HUES6 (cell line): Measurements from ENCODE around the gene HKDC1.
"Not testable (repeated sequence)": the region's sequence is repeated elsewhere in the genome, so short reads cannot be mapped to it uniquely, and the experiment has no call there.

Experiments
- H3K27ac ChIP-seq: 2 replicates; pipeline ENCODE4 v1.7.0; 2013; ENCODE audit warnings: low read depth, mild to moderate bottlenecking, low read length, inconsistent platforms
- H3K27me3 ChIP-seq: 2 replicates; pipeline ENCODE4 v1.6.1; 2013; ENCODE audit warnings: low read length; ENCODE audit not compliant: control insufficient read depth, insufficient read depth
- H3K36me3 ChIP-seq: 2 replicates; pipeline ENCODE4 v1.6.1; 2013; ENCODE audit warnings: low read length; ENCODE audit not compliant: control insufficient read depth, insufficient read depth
- H3K4me1 ChIP-seq: 2 replicates; pipeline ENCODE4 v1.6.1; 2013; ENCODE audit warnings: low read length; ENCODE audit not compliant: control insufficient read depth, insufficient read depth
- H3K4me3 ChIP-seq: 2 replicates; pipeline ENCODE4 v1.5.1; 2013; ENCODE audit warnings: low read depth, low read length
- H3K9ac ChIP-seq: one replicate; pipeline ENCODE4 v1.6.1; 2013; ENCODE audit warnings: mild to moderate bottlenecking, low read length
- H3K9me3 ChIP-seq: 2 replicates; pipeline ENCODE4 v1.6.1; 2013; ENCODE audit warnings: low read depth, low read length; ENCODE audit not compliant: control insufficient read depth, insufficient read depth

Gene HKDC1

DNA sequence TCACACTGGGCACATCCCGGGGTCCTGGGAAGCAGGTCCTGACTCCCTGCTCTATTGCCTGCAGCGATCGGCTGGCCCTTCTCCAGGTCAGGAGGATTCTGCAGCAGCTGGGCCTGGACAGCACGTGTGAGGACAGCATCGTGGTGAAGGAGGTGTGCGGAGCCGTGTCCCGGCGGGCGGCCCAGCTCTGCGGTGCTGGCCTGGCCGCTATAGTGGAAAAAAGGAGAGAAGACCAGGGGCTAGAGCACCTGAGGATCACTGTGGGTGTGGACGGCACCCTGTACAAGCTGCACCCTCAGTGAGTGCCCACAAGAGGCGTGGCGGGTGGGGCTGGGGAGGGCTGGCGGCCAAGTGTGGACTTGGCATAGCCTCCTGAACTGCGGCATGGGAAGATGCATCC lies 45.4 kb downstream of the HKDC1 start:
- no peak overlapping the region for H3K9ac ChIP-seq
- no peak overlapping the region for H3K27ac ChIP-seq
- H3K36me3 ChIP-seq = no peaks in the 10 kb centered on the region
- no peaks in the 10 kb centered on the region for H3K9me3 ChIP-seq
- no peaks in the 10 kb centered on the region for H3K4me1 ChIP-seq
- H3K4me3 ChIP-seq = no peak overlapping the region
- no peaks in the 10 kb centered on the region for H3K27me3 ChIP-seq

GRCh38 chr10:69268761-69269416 lies 48.8 kb downstream of the HKDC1 start:
- Histone ChIP-seq H3K9me3 (no peaks in the 10 kb centered on the region; the same call in 1 of the 2 replicates), H3K27me3 (no peaks in the 10 kb centered on the region), H3K27ac (no peak overlapping the region), H3K4me1 (no peaks in the 10 kb centered on the region), H3K9ac (no peak overlapping the region), H3K4me3 (no peak overlapping the region), H3K36me3 (no peaks in the 10 kb centered on the region)

DNA sequence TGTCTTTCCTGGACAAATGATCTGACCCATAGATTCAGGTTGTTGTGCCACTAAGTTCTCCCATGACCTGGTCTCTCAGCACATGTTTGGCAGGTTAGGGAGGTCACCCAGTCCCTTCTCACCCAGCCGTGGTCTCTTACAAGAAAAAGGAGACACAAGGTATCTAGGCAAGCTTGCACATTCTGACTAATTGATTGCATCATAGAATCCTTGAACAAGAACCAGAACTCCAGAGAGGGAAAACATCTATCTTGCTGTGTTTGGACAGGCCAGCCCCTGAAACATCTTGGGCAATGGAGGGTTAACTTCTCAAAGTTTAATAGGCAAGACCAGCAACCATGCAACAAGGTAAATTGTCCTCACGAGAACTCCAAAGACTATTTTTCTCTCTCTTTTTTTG lies 49.6 kb downstream of the HKDC1 start:
- H3K4me3 ChIP-seq = no peak overlapping the region
- no peaks in the 10 kb centered on the region for H3K27me3 ChIP-seq
- no peak overlapping the region for H3K27ac ChIP-seq
- H3K9ac ChIP-seq = no peak overlapping the region
- H3K36me3 ChIP-seq = no peaks in the 10 kb centered on the region
- no peaks in the 10 kb centered on the region for H3K4me1 ChIP-seq
- H3K9me3 ChIP-seq = no peaks in the 10 kb centered on the region; the same call in 1 of the 2 replicates

DNA sequence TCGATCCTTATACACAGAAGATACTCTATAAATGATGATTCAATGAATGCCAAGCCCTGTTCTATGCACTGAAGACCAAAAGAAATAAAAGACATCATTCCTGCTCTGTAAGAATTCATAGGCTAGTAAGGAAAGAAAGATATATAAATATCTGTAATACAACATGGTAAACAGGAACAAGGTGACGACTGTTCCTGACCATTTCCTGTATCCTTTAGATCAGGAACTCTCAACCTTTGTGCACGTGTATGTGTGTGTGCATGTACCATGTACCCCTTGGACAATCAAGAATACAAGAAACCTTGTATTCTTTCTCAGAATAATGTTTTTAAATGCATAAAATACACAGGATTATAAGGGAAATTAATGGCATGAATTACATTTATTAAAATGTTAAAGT lies 50.9 kb downstream of the HKDC1 start:
- Histone ChIP-seq H3K4me1 (no peaks in the 10 kb centered on the region), H3K9me3 (no peaks in the 10 kb centered on the region; the same call in 1 of the 2 replicates), H3K27ac (no peak overlapping the region), H3K9ac (no peak overlapping the region), H3K4me3 (no peak overlapping the region), H3K27me3 (no peaks in the 10 kb centered on the region), H3K36me3 (no peaks in the 10 kb centered on the region)

DNA sequence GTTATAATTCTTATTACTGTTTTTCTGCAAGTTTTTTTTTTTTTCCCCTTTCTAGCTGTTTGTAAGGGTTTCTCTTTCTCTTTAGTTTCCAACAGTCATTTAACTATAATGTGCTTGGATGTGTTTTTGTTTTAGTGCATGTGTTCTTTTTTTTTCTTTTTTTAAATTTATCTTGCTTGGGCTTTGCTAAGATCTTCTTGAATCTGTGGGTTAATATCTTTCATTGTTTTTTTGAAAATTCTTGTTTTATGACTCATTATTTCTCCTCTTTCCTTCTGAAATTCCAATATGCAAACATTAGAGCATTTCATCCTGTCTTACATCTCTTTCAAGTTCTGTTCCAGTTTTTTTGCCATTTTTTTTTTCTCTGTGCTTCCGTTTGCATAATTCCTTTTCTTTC lies 52.5 kb downstream of the HKDC1 start:
- H3K4me3 ChIP-seq = no peak overlapping the region
- H3K9ac ChIP-seq = no peak overlapping the region
- no peaks in the 10 kb centered on the region for H3K36me3 ChIP-seq
- no peaks in the 10 kb centered on the region; the same call in 1 of the 2 replicates for H3K9me3 ChIP-seq
- no peak overlapping the region for H3K27ac ChIP-seq
- H3K4me1 ChIP-seq = no peaks in the 10 kb centered on the region
- no peaks in the 10 kb centered on the region for H3K27me3 ChIP-seq

DNA sequence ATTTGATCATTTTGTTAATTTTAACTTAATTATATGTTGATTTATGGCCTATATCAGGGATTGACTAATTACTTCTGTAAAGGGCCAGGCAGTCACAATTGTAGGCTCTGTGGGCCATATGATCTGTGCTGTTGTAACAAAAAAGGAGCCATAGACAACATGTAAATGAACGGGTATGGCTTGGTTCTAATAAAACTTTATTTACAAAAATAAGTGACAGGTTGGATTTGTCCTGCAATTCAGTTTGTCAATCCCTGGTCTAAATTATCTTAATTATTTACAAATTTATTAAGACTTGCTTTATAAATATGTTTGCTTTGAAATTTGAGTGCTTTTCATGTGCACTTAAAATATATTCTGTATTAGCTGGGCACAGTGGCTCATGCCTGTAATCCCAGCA lies 55.3 kb downstream of the HKDC1 start:
- H3K27me3 ChIP-seq = no peaks in the 10 kb centered on the region
- H3K4me3 ChIP-seq = no peak overlapping the region
- no peak overlapping the region for H3K27ac ChIP-seq

DNA sequence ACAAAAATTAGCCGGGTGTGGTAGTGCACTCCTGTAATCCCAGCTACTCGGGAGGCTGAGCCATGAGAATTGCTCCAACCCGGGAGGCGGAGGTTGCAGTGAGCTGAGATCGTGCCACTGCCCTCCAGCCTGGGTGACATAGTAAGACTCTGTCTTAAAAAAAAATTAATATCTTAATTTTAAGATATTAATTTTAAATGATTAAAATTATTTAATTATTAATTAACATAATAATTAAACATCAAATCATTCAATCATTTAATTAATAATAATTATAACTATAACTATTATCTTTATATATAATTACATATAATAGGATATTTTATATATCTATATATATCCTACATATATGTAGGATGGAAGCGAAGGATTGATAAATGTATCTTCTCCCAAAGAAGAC lies 56.4 kb downstream of the HKDC1 start:
- Histone ChIP-seq H3K9ac (no peak overlapping the region), H3K9me3 (no peaks in the 10 kb centered on the region; the same call in 1 of the 2 replicates), H3K4me3 (no peak overlapping the region), H3K27ac (no peak overlapping the region), H3K4me1 (peaks cover 14% of the 10 kb centered on the region), H3K36me3 (no peaks in the 10 kb centered on the region), H3K27me3 (no peaks in the 10 kb centered on the region)

More for the DNA sequence above, 55.3 kb downstream of the HKDC1 start:
- Histone ChIP-seq H3K36me3 (no peaks in the 10 kb centered on the region), H3K4me1 (peaks cover 14% of the 10 kb centered on the region), H3K9me3 (no peaks in the 10 kb centered on the region; the same call in 1 of the 2 replicates), H3K9ac (no peak overlapping the region)

DNA sequence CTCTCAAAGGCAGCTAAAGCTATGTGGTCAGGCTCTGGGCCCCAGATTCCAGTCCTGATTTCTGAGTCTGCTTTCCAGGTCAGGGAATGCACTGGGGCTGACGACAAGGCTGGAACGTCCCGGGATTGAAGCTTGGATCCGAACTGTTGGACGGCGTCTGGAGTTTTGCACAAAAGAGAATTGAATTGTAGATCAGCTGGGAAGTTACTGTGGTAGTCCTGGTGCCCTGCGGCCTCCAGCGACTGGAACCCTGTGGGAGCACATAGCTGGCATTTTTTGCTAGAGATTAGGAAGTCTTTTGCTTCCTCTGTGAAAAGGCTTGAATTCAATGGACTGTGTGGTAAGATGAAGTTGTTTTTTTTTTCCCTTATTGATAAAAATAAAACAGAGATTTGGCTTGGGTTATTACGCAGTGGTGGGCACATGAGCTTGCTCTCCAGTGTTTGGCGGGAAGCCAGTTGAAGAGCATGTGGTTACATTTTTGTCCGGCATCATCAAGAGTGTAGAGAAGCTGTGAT lies 58.4 kb downstream of the HKDC1 start, which contains the start of gene HK1:
TSS of gene HK1 (plus strand) at position 51 of the 518 bp plus-strand sequence.
- Histone ChIP-seq H3K36me3 (no peaks in the 10 kb centered on the region), H3K9me3 (no peaks in the 10 kb centered on the region), H3K4me3 (no peak within 1 kb of the TSS), H3K9ac (no peak within 1 kb of the TSS), H3K27me3 (no peaks in the 10 kb centered on the region), H3K4me1 (peaks cover 14% of the 10 kb centered on the region), H3K27ac (peak within 1 kb of the TSS; percentile 1; the same call in 1 of the 2 replicates)

DNA sequence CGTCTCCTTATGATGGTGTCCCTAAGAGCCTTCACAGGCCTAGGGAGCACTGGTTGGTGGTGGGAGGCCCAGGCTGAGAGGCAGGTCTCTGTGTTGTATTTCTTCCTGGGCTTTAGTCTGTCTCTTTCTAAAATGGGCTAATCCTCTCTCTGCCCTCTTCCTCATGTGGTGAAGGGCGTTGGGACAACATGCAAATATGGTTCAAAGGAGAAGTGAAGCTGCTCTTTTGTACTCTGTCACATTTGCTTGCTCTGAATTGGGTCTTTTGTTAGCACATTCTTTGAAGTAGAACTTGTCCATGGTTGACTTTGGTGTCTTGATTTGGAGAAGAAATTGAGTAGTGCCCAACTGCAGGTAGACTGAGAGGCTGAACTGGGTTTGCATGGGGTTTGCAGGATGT lies 59.0 kb downstream of the HKDC1 start:
- Histone ChIP-seq H3K27me3 (no peaks in the 10 kb centered on the region), H3K27ac (no peak overlapping the region), H3K36me3 (no peaks in the 10 kb centered on the region), H3K4me1 (peaks cover 14% of the 10 kb centered on the region), H3K4me3 (no peak overlapping the region), H3K9ac (no peak overlapping the region), H3K9me3 (no peaks in the 10 kb centered on the region)

GRCh38 chr10:69281507-69282413 lies 61.6 kb downstream of the HKDC1 start:
- Histone ChIP-seq H3K27ac (no peak overlapping the region), H3K9me3 (no peaks in the 10 kb centered on the region), H3K9ac (no peak overlapping the region)

DNA sequence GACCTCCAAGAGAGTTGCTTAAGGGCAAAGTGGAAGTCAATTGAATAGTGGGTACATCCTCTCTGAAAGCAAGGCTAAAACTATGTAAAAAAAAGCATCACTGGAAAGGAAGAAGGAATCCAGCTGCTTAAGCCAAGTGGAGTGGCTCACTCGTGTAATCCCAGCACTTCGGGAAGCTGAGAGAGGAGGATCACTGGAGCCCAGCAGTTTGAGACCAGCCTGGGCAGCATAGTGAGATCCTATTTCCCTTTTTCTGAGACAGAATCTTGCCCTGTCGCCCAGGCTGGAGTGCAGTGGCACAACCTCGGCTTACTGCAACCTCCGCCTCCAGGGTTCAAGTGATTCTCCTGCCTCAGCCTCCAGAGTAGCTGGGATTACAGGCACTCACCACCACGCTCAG lies 64.3 kb downstream of the HKDC1 start:
- H3K4me1 ChIP-seq = peaks cover 13% of the 10 kb centered on the region
- not testable (repeated sequence) for H3K4me3 ChIP-seq, H3K27ac ChIP-seq, H3K27me3 ChIP-seq, H3K9me3 ChIP-seq, H3K9ac ChIP-seq, H3K36me3 ChIP-seq

More at GRCh38 chr10:69281507-69282413, 61.6 kb downstream of the HKDC1 start:
- Histone ChIP-seq H3K36me3 (no peaks in the 10 kb centered on the region), H3K4me1 (peaks cover 20% of the 10 kb centered on the region), H3K27me3 (no peaks in the 10 kb centered on the region), H3K4me3 (no peak overlapping the region)
